GM12878 (cell line): ENCODE measurements around the gene COL21A1.

Experiments used
- ASH2L ChIP-seq: fragments of 300-600, 200-600 bp; sonication (generic); IDR thresholded peaks from 2 replicates; pipeline ENCODE4 v1.6.1; 2017; ENCODE audit warnings: low read depth, mild to moderate bottlenecking, borderline replicate concordance
- BHLHE40 ChIP-seq, 2 experiments: fragments of 450-650 bp in 1 of 2; IDR thresholded peaks; 2 replicates each; pipeline ENCODE4 v1.6.1; 2011 to 2017; ENCODE audit warnings: low read depth in 2 of 2, borderline replicate concordance in 1 of 2, improper control_type of control experiment in 1 of 2, low read length in 1 of 2, mild to moderate bottlenecking in 1 of 2
- BMI1 ChIP-seq: fragments of 450-650 bp; IDR thresholded peaks from 2 replicates; pipeline ENCODE4 v1.6.1; 2016; ENCODE audit warnings: mild to moderate bottlenecking, moderate library complexity, borderline replicate concordance
- CHD2 ChIP-seq: IDR thresholded peaks from 2 replicates; pipeline ENCODE4 v1.6.1; 2011; ENCODE audit warnings: low read depth, low read length, improper control_type of control experiment, borderline replicate concordance
- EED ChIP-seq: sonication (generic); IDR thresholded peaks from 2 replicates; pipeline ENCODE4 v1.6.1; 2016; ENCODE audit warnings: antibody characterized with exemption, low read depth
- EP300 ChIP-seq, 2 experiments: fragments of 150-350 bp in 1 of 2; IDR thresholded peaks; 2 replicates each; pipeline ENCODE4 v1.6.1; 2011 to 2012; ENCODE audit warnings: low read depth in 2 of 2, low read length in 2 of 2, borderline replicate concordance in 1 of 2, improper control_type of control experiment in 1 of 2, inconsistent platforms in 1 of 2; ENCODE audit not compliant: control insufficient read depth in 1 of 2
- FOS ChIP-seq: IDR thresholded peaks from 3 replicates; pipeline ENCODE4 v1.6.1; 2011; ENCODE audit warnings: borderline replicate concordance; ENCODE audit not compliant: insufficient read length; ENCODE audit errors: extremely low read depth
- FOXM1 ChIP-seq: IDR thresholded peaks from 2 replicates; pipeline ENCODE4 v1.6.1; 2012; ENCODE audit warnings: low read depth, mild to moderate bottlenecking, inconsistent platforms, low read length, moderate library complexity
- NFYB ChIP-seq: IDR thresholded peaks from 2 replicates; pipeline ENCODE4 v1.6.1; 2011; ENCODE audit warnings: low read depth, mild to moderate bottlenecking, low read length, improper control_type of control experiment, moderate library complexity; ENCODE audit not compliant: insufficient read depth
- SUZ12 ChIP-seq: fragments of 200-600 bp; sonication (generic); IDR thresholded peaks from one replicate; pipeline ENCODE4 v1.6.1; 2018; ENCODE audit warnings: antibody characterized with exemption, mild to moderate bottlenecking; ENCODE audit not compliant: unreplicated experiment
- TAF1 ChIP-seq: IDR thresholded peaks from 2 replicates; pipeline ENCODE4 v1.6.1; 2011; ENCODE audit warnings: mild to moderate bottlenecking, low read depth, low read length, borderline replicate concordance
- TF ChIP-seq, protein P1 (sequence below): IDR thresholded peaks from 2 replicates; pipeline ENCODE4 v1.6.1; 2011; ENCODE audit warnings: low read depth, low read length, improper control_type of control experiment, borderline replicate concordance
- TF ChIP-seq, protein P2 (sequence below), 3 experiments: IDR thresholded peaks in 2 of 3; conservative IDR thresholded peaks in 1 of 3; 2 replicates each; pipeline ENCODE4 v1.5.1; 2011; ENCODE audit warnings: low read depth in 3 of 3, low read length in 3 of 3, mild to moderate bottlenecking in 3 of 3, control low read depth in 2 of 3, moderate library complexity in 2 of 3, inconsistent platforms in 1 of 3, mixed read lengths in 1 of 3; ENCODE audit not compliant: control insufficient read depth in 2 of 3, insufficient read depth in 1 of 3; ENCODE audit errors: extremely low read depth in 1 of 3
- TF ChIP-seq, protein P3 (sequence below): IDR thresholded peaks from 2 replicates; pipeline ENCODE4 v1.6.1; 2012; ENCODE audit warnings: mild to moderate bottlenecking, low read depth, low read length

DNA sequence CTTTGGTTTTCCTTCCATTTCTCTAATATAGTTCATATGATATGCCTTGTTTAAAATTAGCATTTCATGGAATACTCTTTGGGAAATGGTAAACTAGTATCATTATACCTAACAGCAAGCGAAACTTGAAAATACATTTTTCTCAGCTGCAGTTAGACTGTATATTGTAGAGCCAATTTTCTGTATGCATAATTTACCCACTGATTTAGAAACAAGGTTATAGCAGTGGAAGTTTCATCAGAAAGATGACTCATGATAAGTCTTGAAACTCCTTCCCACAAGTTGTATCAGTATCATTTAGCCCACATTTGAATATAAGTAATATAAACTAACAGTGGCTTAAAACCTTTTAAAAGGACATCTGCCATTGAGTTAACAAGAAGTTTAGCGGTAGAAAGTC, 207.2 kb downstream of the COL21A1 start:
- TF ChIP-seq BMI1, result no peak
- no peak for TF ChIP-seq TAF1
- TF ChIP-seq, protein P1, sequence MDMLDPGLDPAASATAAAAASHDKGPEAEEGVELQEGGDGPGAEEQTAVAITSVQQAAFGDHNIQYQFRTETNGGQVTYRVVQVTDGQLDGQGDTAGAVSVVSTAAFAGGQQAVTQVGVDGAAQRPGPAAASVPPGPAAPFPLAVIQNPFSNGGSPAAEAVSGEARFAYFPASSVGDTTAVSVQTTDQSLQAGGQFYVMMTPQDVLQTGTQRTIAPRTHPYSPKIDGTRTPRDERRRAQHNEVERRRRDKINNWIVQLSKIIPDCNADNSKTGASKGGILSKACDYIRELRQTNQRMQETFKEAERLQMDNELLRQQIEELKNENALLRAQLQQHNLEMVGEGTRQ, result no peak
- no peak for TF ChIP-seq SUZ12
- no peak for TF ChIP-seq EED
- TF ChIP-seq, protein P2, sequence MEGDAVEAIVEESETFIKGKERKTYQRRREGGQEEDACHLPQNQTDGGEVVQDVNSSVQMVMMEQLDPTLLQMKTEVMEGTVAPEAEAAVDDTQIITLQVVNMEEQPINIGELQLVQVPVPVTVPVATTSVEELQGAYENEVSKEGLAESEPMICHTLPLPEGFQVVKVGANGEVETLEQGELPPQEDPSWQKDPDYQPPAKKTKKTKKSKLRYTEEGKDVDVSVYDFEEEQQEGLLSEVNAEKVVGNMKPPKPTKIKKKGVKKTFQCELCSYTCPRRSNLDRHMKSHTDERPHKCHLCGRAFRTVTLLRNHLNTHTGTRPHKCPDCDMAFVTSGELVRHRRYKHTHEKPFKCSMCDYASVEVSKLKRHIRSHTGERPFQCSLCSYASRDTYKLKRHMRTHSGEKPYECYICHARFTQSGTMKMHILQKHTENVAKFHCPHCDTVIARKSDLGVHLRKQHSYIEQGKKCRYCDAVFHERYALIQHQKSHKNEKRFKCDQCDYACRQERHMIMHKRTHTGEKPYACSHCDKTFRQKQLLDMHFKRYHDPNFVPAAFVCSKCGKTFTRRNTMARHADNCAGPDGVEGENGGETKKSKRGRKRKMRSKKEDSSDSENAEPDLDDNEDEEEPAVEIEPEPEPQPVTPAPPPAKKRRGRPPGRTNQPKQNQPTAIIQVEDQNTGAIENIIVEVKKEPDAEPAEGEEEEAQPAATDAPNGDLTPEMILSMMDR (IDR thresholded peaks at IDR 0.05 in 2 of 3, conservative IDR thresholded peaks at IDR 0.05 in 1 of 3; ENCODE audit: control insufficient read depth in 2 of 3, extremely low read depth in 1 of 3, insufficient read depth in 1 of 3, low read depth in 3 of 3, low read length in 3 of 3), result no peak
- no peak for TF ChIP-seq FOS
- no peak for TF ChIP-seq FOXM1
- TF ChIP-seq EP300 (IDR thresholded peaks at IDR 0.05; ENCODE audit: borderline replicate concordance in 1 of 2, control insufficient read depth in 1 of 2, low read depth in 2 of 2, low read length in 2 of 2), result no peak
- no peak for TF ChIP-seq CHD2
- TF ChIP-seq, protein P3, sequence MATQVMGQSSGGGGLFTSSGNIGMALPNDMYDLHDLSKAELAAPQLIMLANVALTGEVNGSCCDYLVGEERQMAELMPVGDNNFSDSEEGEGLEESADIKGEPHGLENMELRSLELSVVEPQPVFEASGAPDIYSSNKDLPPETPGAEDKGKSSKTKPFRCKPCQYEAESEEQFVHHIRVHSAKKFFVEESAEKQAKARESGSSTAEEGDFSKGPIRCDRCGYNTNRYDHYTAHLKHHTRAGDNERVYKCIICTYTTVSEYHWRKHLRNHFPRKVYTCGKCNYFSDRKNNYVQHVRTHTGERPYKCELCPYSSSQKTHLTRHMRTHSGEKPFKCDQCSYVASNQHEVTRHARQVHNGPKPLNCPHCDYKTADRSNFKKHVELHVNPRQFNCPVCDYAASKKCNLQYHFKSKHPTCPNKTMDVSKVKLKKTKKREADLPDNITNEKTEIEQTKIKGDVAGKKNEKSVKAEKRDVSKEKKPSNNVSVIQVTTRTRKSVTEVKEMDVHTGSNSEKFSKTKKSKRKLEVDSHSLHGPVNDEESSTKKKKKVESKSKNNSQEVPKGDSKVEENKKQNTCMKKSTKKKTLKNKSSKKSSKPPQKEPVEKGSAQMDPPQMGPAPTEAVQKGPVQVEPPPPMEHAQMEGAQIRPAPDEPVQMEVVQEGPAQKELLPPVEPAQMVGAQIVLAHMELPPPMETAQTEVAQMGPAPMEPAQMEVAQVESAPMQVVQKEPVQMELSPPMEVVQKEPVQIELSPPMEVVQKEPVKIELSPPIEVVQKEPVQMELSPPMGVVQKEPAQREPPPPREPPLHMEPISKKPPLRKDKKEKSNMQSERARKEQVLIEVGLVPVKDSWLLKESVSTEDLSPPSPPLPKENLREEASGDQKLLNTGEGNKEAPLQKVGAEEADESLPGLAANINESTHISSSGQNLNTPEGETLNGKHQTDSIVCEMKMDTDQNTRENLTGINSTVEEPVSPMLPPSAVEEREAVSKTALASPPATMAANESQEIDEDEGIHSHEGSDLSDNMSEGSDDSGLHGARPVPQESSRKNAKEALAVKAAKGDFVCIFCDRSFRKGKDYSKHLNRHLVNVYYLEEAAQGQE, result no peak
- TF ChIP-seq BHLHE40 (IDR thresholded peaks at IDR 0.05; ENCODE audit: borderline replicate concordance in 1 of 2, low read depth in 2 of 2, low read length in 1 of 2), result no peak
- TF ChIP-seq ASH2L, result no peak
- no peak for TF ChIP-seq NFYB
